Body of pancreas (tissue), 4 donors: ENCODE data around the gene MPZL3.

ENCODE experiments used
- POLR2A ChIP-seq, 3 donors: fragments of 450-650 bp; IDR thresholded peaks; one replicate each; pipeline ENCODE4 v1.6.1; 2016; ENCODE audit warnings: antibody characterized with exemption in 3 of 3, mild to moderate bottlenecking in 2 of 3
- TF ChIP-seq, protein P1 (sequence below), 7 experiments: fragments of 450-650 bp in 4 of 7; fragments of 200-600 bp in 3 of 7; sonication (generic) in 3 of 7; IDR thresholded peaks; one replicate each; pipeline ENCODE4 v1.5.1; 2016 to 2019; ENCODE audit warnings: antibody characterized with exemption in 7 of 7

DNA sequence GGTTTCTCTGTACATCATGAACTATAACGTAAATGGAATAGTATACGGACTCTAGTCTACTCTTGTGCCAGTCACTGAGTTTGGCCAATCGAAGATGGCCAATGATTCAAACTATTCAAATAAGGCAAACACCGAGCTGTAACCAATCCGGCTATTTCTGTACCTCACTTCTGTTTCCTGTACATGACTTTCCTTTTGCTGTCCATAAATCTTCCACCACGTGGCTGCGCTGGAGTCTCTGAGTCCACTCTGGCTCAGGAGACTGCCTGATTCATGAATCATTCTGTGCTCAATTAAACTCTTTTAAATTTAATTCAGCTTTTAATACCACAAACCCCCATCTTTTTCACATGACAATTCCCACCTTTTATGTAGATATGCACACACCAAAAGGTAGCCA is 25.9 kb downstream of the MPZL3 start:
- TF ChIP-seq, protein P1, sequence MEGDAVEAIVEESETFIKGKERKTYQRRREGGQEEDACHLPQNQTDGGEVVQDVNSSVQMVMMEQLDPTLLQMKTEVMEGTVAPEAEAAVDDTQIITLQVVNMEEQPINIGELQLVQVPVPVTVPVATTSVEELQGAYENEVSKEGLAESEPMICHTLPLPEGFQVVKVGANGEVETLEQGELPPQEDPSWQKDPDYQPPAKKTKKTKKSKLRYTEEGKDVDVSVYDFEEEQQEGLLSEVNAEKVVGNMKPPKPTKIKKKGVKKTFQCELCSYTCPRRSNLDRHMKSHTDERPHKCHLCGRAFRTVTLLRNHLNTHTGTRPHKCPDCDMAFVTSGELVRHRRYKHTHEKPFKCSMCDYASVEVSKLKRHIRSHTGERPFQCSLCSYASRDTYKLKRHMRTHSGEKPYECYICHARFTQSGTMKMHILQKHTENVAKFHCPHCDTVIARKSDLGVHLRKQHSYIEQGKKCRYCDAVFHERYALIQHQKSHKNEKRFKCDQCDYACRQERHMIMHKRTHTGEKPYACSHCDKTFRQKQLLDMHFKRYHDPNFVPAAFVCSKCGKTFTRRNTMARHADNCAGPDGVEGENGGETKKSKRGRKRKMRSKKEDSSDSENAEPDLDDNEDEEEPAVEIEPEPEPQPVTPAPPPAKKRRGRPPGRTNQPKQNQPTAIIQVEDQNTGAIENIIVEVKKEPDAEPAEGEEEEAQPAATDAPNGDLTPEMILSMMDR (IDR thresholded peaks at IDR 0.05): no peak
- no peak for TF ChIP-seq POLR2A (IDR thresholded peaks at IDR 0.05)
